H1 (cell line): Measurements from ENCODE around the gene SURF4. TPM values are rescaled to one million over a fixed set of nuclear protein-coding genes. Genes with fewer than 3 reads are reported as not detected.

Experiments used
- CTCF ChIA-PET: fragments of 300-600 bp; sonication (Branson Sonifier 250); formaldehyde crosslinking; loops from one replicate; lab custom pipeline; 2021; ENCODE audit not compliant: partially characterized antibody; lab: Charles Lee
- POLR2A ChIA-PET: fragments of 300-600 bp; sonication (Branson Sonifier 250); formaldehyde crosslinking; loops from one replicate; lab custom pipeline; 2021; ENCODE audit warnings: inconsistent platforms; ENCODE audit not compliant: partially characterized antibody; lab: Charles Lee
- DNase-seq, 2 experiments: peaks; one replicate each; pipeline versions ENCODE4 v3.0.0 to v3.0.0-alpha.2; 2010 to 2022; ENCODE audit warnings: low spot score in 2 of 2, low read depth in 1 of 2, mixed read lengths in 1 of 2
- FAIRE-seq: peaks from 2 replicates; lab custom pipeline; 2011; peaks lifted over from hg19 to GRCh38; lab: Jason Lieb, UNC
- H2AFZ ChIP-seq: 2 replicates; pipeline ENCODE4 v1.8.1; 2012; ENCODE audit warnings: low read length, inconsistent platforms
- H2AK5ac ChIP-seq: 2 replicates; pipeline ENCODE4 v1.6.1; 2013; ENCODE audit warnings: low read depth, low read length
- H2BK120ac ChIP-seq: replicated peaks from 2 replicates; pipeline ENCODE3; 2013; ENCODE audit warnings: low read depth, low read length, inconsistent platforms
- H2BK12ac ChIP-seq: 2 replicates; pipeline ENCODE4 v1.6.1; 2013; ENCODE audit warnings: low read depth, low read length
- H2BK15ac ChIP-seq: 2 replicates; pipeline ENCODE4 v1.6.1; 2013; ENCODE audit warnings: low read length
- H2BK20ac ChIP-seq: 2 replicates; pipeline ENCODE4 v1.6.1; 2013; ENCODE audit warnings: low read length
- H2BK5ac ChIP-seq: 2 replicates; pipeline ENCODE4 v1.6.1; 2013; ENCODE audit warnings: low read depth, low read length
- H3K14ac ChIP-seq: 2 replicates; pipeline ENCODE4 v1.6.1; 2013; ENCODE audit warnings: inconsistent platforms; ENCODE audit not compliant: insufficient read length
- H3K18ac ChIP-seq: 2 replicates; pipeline ENCODE4 v1.6.1; 2013; ENCODE audit warnings: low read length; ENCODE audit errors: extremely low read depth
- H3K23ac ChIP-seq: 2 replicates; pipeline ENCODE4 v1.6.1; 2013; ENCODE audit warnings: inconsistent platforms; ENCODE audit not compliant: insufficient read length
- H3K23me2 ChIP-seq: 2 replicates; pipeline ENCODE4 v1.6.1; 2013; ENCODE audit warnings: low read depth, low read length
- H3K27ac ChIP-seq: 2 replicates; pipeline ENCODE4 v1.6.1; 2011; ENCODE audit warnings: low read depth, low read length, inconsistent platforms
- H3K27me3 ChIP-seq, 4 experiments: replicated peaks in 1 of 4; 1 replicate in 1 of 4; 2 replicates in 3 of 4; pipeline versions ENCODE4 v1.6.1 to v1.8.1; 2011 to 2013; ENCODE audit warnings: low read length in 3 of 4, mild to moderate bottlenecking in 3 of 4, inconsistent platforms in 2 of 4, mixed read lengths in 2 of 4, moderate library complexity in 1 of 4; ENCODE audit not compliant: control insufficient read depth in 3 of 4, insufficient read depth in 3 of 4; ENCODE audit errors: extremely low read depth in 1 of 4
- H3K36me3 ChIP-seq, 4 experiments: 2 replicates each; pipeline versions ENCODE4 v1.6.1 to v1.8.1; 2011 to 2013; ENCODE audit warnings: mild to moderate bottlenecking in 4 of 4, low read length in 3 of 4, moderate library complexity in 2 of 4, control low read depth in 1 of 4, inconsistent platforms in 1 of 4; ENCODE audit not compliant: insufficient read depth in 4 of 4, control insufficient read depth in 2 of 4
- H3K4ac ChIP-seq: replicated peaks from 2 replicates; pipeline ENCODE3; 2013; ENCODE audit warnings: low read length, low read depth, mixed read lengths, inconsistent platforms; ENCODE audit not compliant: insufficient read length
- H3K4me1 ChIP-seq, 4 experiments: replicated peaks in 1 of 4; 1 replicate in 1 of 4; 2 replicates in 3 of 4; pipeline versions ENCODE4 v1.6.1 to v1.8.1; 2011 to 2013; ENCODE audit warnings: low read length in 3 of 4, inconsistent platforms in 2 of 4, mixed read lengths in 1 of 4; ENCODE audit not compliant: insufficient read depth in 4 of 4, control insufficient read depth in 3 of 4
- H3K4me2 ChIP-seq, 2 experiments: 2 replicates each; pipeline versions ENCODE4 v1.6.1 to v1.8.1; 2011 to 2013; ENCODE audit warnings: low read depth in 2 of 2, low read length in 2 of 2, control low read depth in 1 of 2, inconsistent platforms in 1 of 2, mild to moderate bottlenecking in 1 of 2; ENCODE audit not compliant: insufficient read depth in 1 of 2
- H3K4me3 ChIP-seq, 4 experiments: fragments of 200-600, 300-600 bp in 1 of 4; sonication (generic), shearing (Covaris generic), sonication (Bioruptor Twin) in 1 of 4; 2 replicates each; pipeline versions ENCODE4 v1.5.1 to v1.8.1; 2011 to 2016; ENCODE audit warnings: low read length in 4 of 4, low read depth in 3 of 4, control low read depth in 2 of 4, inconsistent platforms in 2 of 4, mild to moderate bottlenecking in 2 of 4, mixed read lengths in 1 of 4, moderate library complexity in 1 of 4; ENCODE audit not compliant: insufficient read depth in 2 of 4; ENCODE audit errors: extremely low read depth in 1 of 4
- H3K56ac ChIP-seq: replicated peaks from 2 replicates; pipeline ENCODE3; 2013; ENCODE audit warnings: low read depth, mild to moderate bottlenecking, mixed read lengths, low read length, inconsistent platforms; ENCODE audit not compliant: insufficient read length
- H3K79me1 ChIP-seq: 2 replicates; pipeline ENCODE4 v1.6.1; 2013; ENCODE audit warnings: low read depth, low read length, control low read depth
- H3K79me2 ChIP-seq, 2 experiments: 2 replicates each; pipeline versions ENCODE4 v1.6.1 to v1.8.1; 2012 to 2013; ENCODE audit warnings: low read length in 2 of 2, mild to moderate bottlenecking in 2 of 2, inconsistent platforms in 1 of 2; ENCODE audit not compliant: insufficient read depth in 2 of 2, control insufficient read depth in 1 of 2
- H3K9ac ChIP-seq, 4 experiments: replicated peaks in 1 of 4; 1 replicate in 1 of 4; 2 replicates in 3 of 4; pipeline versions ENCODE4 v1.6.1 to v1.8.1; 2011 to 2013; ENCODE audit warnings: low read depth in 3 of 4, low read length in 3 of 4, control low read depth in 2 of 4, mild to moderate bottlenecking in 2 of 4, moderate library complexity in 2 of 4, inconsistent platforms in 1 of 4; ENCODE audit errors: extremely low read depth in 1 of 4
- H3K9me3 ChIP-seq, 2 experiments: 2 replicates each; pipeline versions ENCODE4 v1.6.1 to v1.8.1; 2012 to 2013; ENCODE audit warnings: mild to moderate bottlenecking in 2 of 2, moderate library complexity in 2 of 2, control low read depth in 1 of 2, inconsistent platforms in 1 of 2, low read depth in 1 of 2, low read length in 1 of 2, mixed read lengths in 1 of 2; ENCODE audit not compliant: insufficient read depth in 2 of 2
- H4K20me1 ChIP-seq, 2 experiments: replicated peaks in 1 of 2; 2 replicates each; pipeline versions ENCODE3 to v1.8.1; 2011 to 2013; ENCODE audit warnings: inconsistent platforms in 2 of 2, low read length in 2 of 2, mild to moderate bottlenecking in 1 of 2; ENCODE audit not compliant: insufficient read depth in 2 of 2, control insufficient read depth in 1 of 2
- H4K5ac ChIP-seq: 2 replicates; pipeline ENCODE4 v1.6.1; 2013; ENCODE audit warnings: low read length, low read depth, mixed read lengths, inconsistent platforms; ENCODE audit not compliant: insufficient read length
- H4K8ac ChIP-seq: 2 replicates; pipeline ENCODE4 v1.8.0; 2013; ENCODE audit warnings: mild to moderate bottlenecking, moderate library complexity, low read length, inconsistent platforms; ENCODE audit not compliant: insufficient read depth; ENCODE audit errors: extremely low read depth
- H4K91ac ChIP-seq: replicated peaks from 2 replicates; pipeline ENCODE3; 2013; ENCODE audit warnings: low read length, mixed read lengths, inconsistent platforms; ENCODE audit not compliant: insufficient read length
- ASH2L ChIP-seq: fragments of 200-600, 300-600 bp; sonication (generic); IDR thresholded peaks from one replicate; pipeline ENCODE4 v1.7.1; 2017; ENCODE audit warnings: low read length
- CREB1 ChIP-seq: IDR thresholded peaks from 2 replicates; pipeline ENCODE4 v1.6.1; 2012; ENCODE audit warnings: inconsistent platforms
- HDAC2 ChIP-seq, 2 experiments: fragments of 300-600 bp in 1 of 2; sonication (generic) in 1 of 2; IDR thresholded peaks; 2 replicates each; pipeline ENCODE4 v1.6.1; 2011 to 2012; ENCODE audit warnings: low read depth in 2 of 2, low read length in 2 of 2, mild to moderate bottlenecking in 2 of 2, moderate library complexity in 2 of 2, borderline replicate concordance in 1 of 2, inconsistent platforms in 1 of 2
- KDM5A ChIP-seq: fragments of 200-600 bp; IDR thresholded peaks from 2 replicates; pipeline ENCODE4 v1.7.1; 2012; ENCODE audit warnings: mild to moderate bottlenecking, low read length, inconsistent platforms, mixed read lengths
- MAX ChIP-seq: IDR thresholded peaks from 2 replicates; pipeline ENCODE4 v1.6.1; 2012; ENCODE audit warnings: inconsistent platforms
- PHF8 ChIP-seq: fragments of 200-600 bp; sonication (generic); conservative IDR thresholded peaks from 2 replicates; pipeline ENCODE4 v1.7.1; 2012; ENCODE audit warnings: low read depth, mild to moderate bottlenecking, inconsistent platforms, low read length, moderate library complexity
- POLR2A ChIP-seq, 2 experiments: IDR thresholded peaks; 1 replicate in 1 of 2; 2 replicates in 1 of 2; pipeline ENCODE4 v1.6.1; 2011; ENCODE audit warnings: low read depth in 2 of 2, low read length in 2 of 2, mild to moderate bottlenecking in 2 of 2; ENCODE audit errors: control extremely low read depth in 1 of 2
- POLR2AphosphoS5 ChIP-seq: IDR thresholded peaks from 2 replicates; pipeline ENCODE4 v1.6.1; 2011; ENCODE audit warnings: low read depth, low read length
- RBBP5 ChIP-seq: IDR thresholded peaks from 2 replicates; pipeline ENCODE4 v1.7.1; 2012; ENCODE audit warnings: low read depth, mild to moderate bottlenecking, inconsistent platforms, low read length, moderate library complexity, borderline replicate concordance
- SIN3A ChIP-seq, 2 experiments: IDR thresholded peaks in 1 of 2; conservative IDR thresholded peaks in 1 of 2; 2 replicates each; pipeline ENCODE4 v1.6.1; 2011 to 2012; ENCODE audit warnings: low read length in 2 of 2, improper control_type of control experiment in 1 of 2, low read depth in 1 of 2, mild to moderate bottlenecking in 1 of 2
- WGBS, 2 experiments: shearing (Covaris generic) in 1 of 2; methylation state at CpG; one replicate each; pipeline versions ENCODE4 v1.1.6 to v1.1.7; 2013 to 2015; ENCODE audit warnings: low lambda C conversion rate in 2 of 2, mixed read lengths in 2 of 2, inconsistent platforms in 1 of 2, low coverage in 1 of 2, missing lambda C conversion rate in 1 of 2; ENCODE audit not compliant: insufficient replicate concordance in 2 of 2, insufficient coverage in 1 of 2, insufficient read length in 1 of 2; ENCODE audit errors: extremely low coverage in 1 of 2, missing lambda C conversion rate in 1 of 2; 5-methylcytosine and 5-hydroxymethylcytosine counted together
- polyA plus RNA-seq, 7 experiments: library from polyadenylated mRNA; depleted of rRNA in 3 of 7; stranded (reverse) in 5 of 7; unstranded in 2 of 7; fragments of >200 nt in 5 of 7; fragments of 200-250 nt in 2 of 7; gene quantifications; 1 replicate in 5 of 7; 2 replicates in 1 of 7; 4 replicates in 1 of 7; pipeline versions ENCODE4 v1.2.1 to v1.2.3, GENCODE V29; 2011 to 2013; ENCODE audit warnings: missing spikeins in 2 of 7, mixed read lengths in 2 of 7
- total RNA-seq: library from RNA; stranded (reverse); fragmentation: NEBNext Ultra II Directional; extraction: Animal tissue kit (Norgen Biotek cat#: 25700); gene quantifications from 2 replicates; pipeline ENCODE4 v1.2.1, GENCODE V29; 2021

Gene SURF4
- total and polyA plus RNA-seq, 2 of the 8 experiments (the other 6 are each of a cell fraction or from before 2014, with no cell fraction given) = 176 to 182 TPM

- Histone ChIP-seq H3K4me2 (no peak overlapping the region), H4K8ac (no peak overlapping the region), H3K27ac (no peak overlapping the region), H2BK5ac (no peak overlapping the region), H3K9ac (no peak overlapping the region), H3K79me1 (no peaks in the 10 kb centered on the region; the same call in 1 of the 2 replicates), H2BK20ac (no peak overlapping the region), H3K36me3 (peaks cover 20 to 45% (median 39%) of the 10 kb centered on the region in 4 experiments), H2AFZ (no peak overlapping the region), H3K14ac (no peak overlapping the region), H2BK120ac (no peak overlapping the region), H3K4me1 (peaks cover 0 to 5% (median 3%) of the 10 kb centered on the region in 4 experiments; a peak in 4 of 7 replicates), H4K91ac (no peak overlapping the region), H4K20me1 (peaks cover 6% of the 10 kb centered on the region in 2 experiments), H3K18ac (no peak overlapping the region), H2AK5ac (no peak overlapping the region), H3K27me3 (no peaks in the 10 kb centered on the region), H2BK12ac (no peak overlapping the region), H3K79me2 (peaks cover 5 to 27% of the 10 kb centered on the region in 2 experiments), H3K9me3 (no peaks in the 10 kb centered on the region), H3K23ac (no peak overlapping the region), H3K4ac (no peak overlapping the region), H3K4me3 (no peak overlapping the region), H3K23me2 (peaks cover 8% of the 10 kb centered on the region; the same call in 1 of the 2 replicates), H4K5ac (no peak overlapping the region), H3K56ac (no peak overlapping the region), H2BK15ac (no peak overlapping the region)
- FAIRE-seq (no peak), DNase-seq (peak; percentile 65 to 83)
- WGBS, 2 experiments = 83% methylated on average over 14 of the region's 14 CpGs; no CpG with 5 or more reads in 1 of the 2 experiments
- POLR2A ChIA-PET = interaction anchor here (0.7 to 16.1 kb wide), 18 partner anchors 2 to 322 kb away, joined by 3 to 461 read pairs (median 6); partner anchors contain the start of genes CACFD1, MED22, RPL7A and STKLD1
- CTCF ChIA-PET = interaction anchor here (0.6 to 2.6 kb wide), 14 partner anchors 8 to 165 kb away, joined by 3 to 14 read pairs (median 5); no protein-coding TSS in a partner anchor
- TF ChIP-seq HDAC2 (IDR thresholded peaks at IDR 0.05; ENCODE audit: borderline replicate concordance in 1 of 2, low read depth in 2 of 2, low read length in 2 of 2) (no peak), POLR2AphosphoS5 (peak; percentile 93), CREB1 (0 out of 2 replicates have a peak, but pooled peaks have one; percentile 28), PHF8 (no peak), SIN3A (conservative IDR thresholded peaks at IDR 0.05 in 1 of 2, IDR thresholded peaks at IDR 0.05 in 1 of 2; ENCODE audit: low read depth in 1 of 2, low read length in 2 of 2) (peak; percentile 71 to 86; a peak in 1 of 4 replicates), RBBP5 (no peak), MAX (peak; percentile 30), POLR2A (IDR thresholded peaks at IDR 0.05; ENCODE audit: control extremely low read depth in 1 of 2, low read depth in 2 of 2, low read length in 2 of 2) (peak in 1 of 2 experiments; percentile 88; a peak in 2 of 3 replicates), ASH2L (no peak), KDM5A (no peak)
Measured at GRCh38 chr9:133351908-133352634, 23.8 kb downstream of the SURF4 start.
